Heart left ventricle (tissue), 16 donors: ENCODE results near the gene GTPBP8. TPM values are rescaled to one million over a fixed set of nuclear protein-coding genes. Genes with fewer than 3 reads are reported as not detected.

ENCODE experiments used
- ATAC-seq, 4 donors: fragments of 200-7000 bp; cut with Tn5 transposase; one replicate each; pipeline ENCODE4 v1.9.1; 2020 to 2022; ENCODE audit warnings: moderate library complexity in 4 of 4, mild to moderate bottlenecking in 3 of 4, moderate number of reproducible peaks in 1 of 4
- DNase-seq, 5 donors: peaks; one replicate each; pipeline ENCODE4 v3.0.0-alpha.2; 2020
- H3K27ac ChIP-seq, 12 donors: fragments of 200-600 bp; sonication (generic) in 4 of 12; one replicate each; pipeline versions ENCODE4 v1.5.0 to v1.8.0; 2016 to 2022; ENCODE audit warnings: mild to moderate bottlenecking in 2 of 12
- H3K27me3 ChIP-seq, 9 donors: fragments of 200-600 bp; sonication (generic) in 2 of 9; one replicate each; pipeline versions ENCODE4 v1.5.1 to v1.8.0; 2016 to 2022; ENCODE audit warnings: mild to moderate bottlenecking in 3 of 9
- H3K36me3 ChIP-seq, 9 donors: fragments of 200-600 bp; sonication (generic) in 2 of 9; one replicate each; pipeline versions ENCODE4 v1.5.0 to v1.8.0; 2018 to 2022; ENCODE audit warnings: mild to moderate bottlenecking in 2 of 9
- H3K4me1 ChIP-seq, 12 donors: fragments of 200-600 bp; sonication (generic) in 4 of 12; one replicate each; pipeline versions ENCODE4 v1.5.0 to v1.8.0; 2016 to 2022; ENCODE audit warnings: mild to moderate bottlenecking in 3 of 12
- H3K4me3 ChIP-seq, 12 donors: fragments of 200-600 bp; sonication (generic) in 4 of 12; one replicate each; pipeline versions ENCODE4 v1.5.0 to v1.8.0; 2017 to 2022; ENCODE audit warnings: mild to moderate bottlenecking in 9 of 12, moderate library complexity in 4 of 12
- H3K9me3 ChIP-seq, 12 donors: fragments of 200-600 bp; sonication (generic) in 4 of 12; one replicate each; pipeline versions ENCODE4 v1.5.0 to v1.8.0; 2016 to 2022; ENCODE audit warnings: mild to moderate bottlenecking in 1 of 12
- POLR2A ChIP-seq, 2 donors: fragments of 450-650 bp; IDR thresholded peaks; one replicate each; pipeline ENCODE4 v1.6.1; 2017; ENCODE audit warnings: antibody characterized with exemption in 2 of 2, mild to moderate bottlenecking in 2 of 2, moderate library complexity in 2 of 2
- WGBS, 4 donors: extraction: QIAGEN DNeasy Blood & Tissue Kit in 2 of 4; methylation state at CpG; one replicate each; pipeline versions ENCODE4 v1.1.5 to v1.1.7; 2013 to 2018; 5-methylcytosine and 5-hydroxymethylcytosine counted together
- intact Hi-C, 10 donors: fragments of 100-400 bp; cut with DNase I; formaldehyde crosslinking; loops; one replicate each; pipeline versions ENCODE4 v1.11.1 to v1.14.2; 2022
- polyA plus RNA-seq, 2 donors: library from polyadenylated mRNA; stranded (reverse); fragments of 200-250 nt; gene quantifications; one replicate each; pipeline ENCODE4 v1.2.3, GENCODE V29; 2013
- total RNA-seq, 9 donors: library from RNA; depleted of rRNA in 2 of 9; stranded (reverse); fragments of >200 nt in 2 of 9; fragmentation: NEBNext Ultra II Directional in 3 of 9; extraction: Animal tissue kit (Norgen Biotek cat#: 25700) in 3 of 9; gene quantifications; one replicate each; pipeline versions ENCODE4 v1.1.0 to v1.2.4, GENCODE V29; 2016 to 2023
- TF ChIP-seq, protein P1 (sequence below), 12 donors: fragments of 200-600 bp; sonication (generic) in 4 of 12; IDR thresholded peaks; one replicate each; pipeline versions ENCODE4 v1.5.0 to v1.8.0; 2018 to 2022; ENCODE audit warnings: antibody characterized with exemption in 12 of 12, mild to moderate bottlenecking in 5 of 12
- donor health status: ischemic (EF 13 %, LVEDD 7.1; RV severe dilation, severe dysfunction).
- donor health status: healthy with polysubstance abuse.
- donor health status: DM: no; HTN: yes; CAD: no.
- donor health status: DM: no; HTN: no; CAD: no.
- donor health status: ischemic (EF 25% LVEDD 6.9; RV normal size, moderate dysfunction).
- donor health status: ischemic (EF 25% LVEDD 5.7; RV mildly dilated, moderate dysfunction).
- donor health status: healthy.
- donor health status: DM: yes; HTN: yes; CAD: no.
- donor health status: ischemic (EF 35%, LVEDD 5.7; RV mildly dilated, moderate dysfunction).
- donor health status: nonischemic (EF 11% LVEDD 7.7; RV severe dilation, severe dysfunction).
- donor health status: DM: yes; HTN: yes; CAD: no.
- donor health status: PGD.
- donor health status: ischemic (EF 29% LVEDD 5.4; RV normal size, mild dysfunction).
- donor health status: nonischemic (EF 23%, LVEDD 6.1; RV moderate dilation, normal function).

GTPBP8 gene
- total and polyA plus RNA-seq, 11 donors: 9.8 to 52.2 (median 24.3) TPM

DNA sequence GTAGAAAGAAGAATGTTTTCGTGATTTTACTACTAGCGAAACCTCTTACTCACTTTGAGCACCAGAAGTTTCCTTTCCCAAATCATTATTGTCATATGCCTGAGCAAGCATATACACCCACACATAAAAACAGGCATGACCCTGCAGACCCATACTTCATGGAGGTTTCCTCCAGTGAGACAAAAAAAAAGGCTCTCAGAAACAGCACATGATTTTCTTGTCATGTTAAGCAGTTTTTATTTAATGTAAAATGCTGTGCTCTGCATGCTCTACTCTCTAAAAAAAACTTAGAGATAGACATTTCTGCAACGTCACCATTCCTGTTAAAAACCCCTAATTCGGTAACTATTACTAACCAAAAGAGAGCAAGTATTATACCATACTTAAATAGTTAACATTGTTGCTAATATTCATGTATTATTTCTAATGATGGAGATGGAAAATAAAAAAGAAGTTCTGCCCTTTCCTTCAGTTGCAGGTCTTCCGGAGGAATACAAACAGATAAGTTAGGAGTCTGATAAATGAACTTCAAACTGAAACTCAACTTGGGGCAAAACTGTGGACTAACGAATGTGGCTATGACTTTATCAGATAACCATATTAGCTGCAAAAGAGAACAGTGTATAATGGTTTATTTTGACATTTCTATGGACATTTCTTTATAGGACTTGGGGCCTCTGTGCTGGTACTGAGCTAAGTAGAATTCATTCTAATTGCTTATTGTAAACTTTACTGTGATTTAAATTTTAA is 31.8 kb upstream of the GTPBP8 start:
- H3K27me3 ChIP-seq: peaks cover 0 to 3% (median 0%) of the 10 kb centered on the region in 9 donors
- WGBS, 4 donors: 46 to 57% (median 50%) methylated on average over 6 of the region's 6 CpGs
- H3K36me3 ChIP-seq: no peaks in the 10 kb centered on the region
- peak overlapping the region in 1 of 12 donors; percentile 43 for H3K27ac ChIP-seq
- peaks cover 0 to 20% (median 0%) of the 10 kb centered on the region in 12 donors for H3K4me1 ChIP-seq
- DNase-seq (no peak), ATAC-seq (no peak)
- H3K9me3 ChIP-seq: peaks cover 0 to 24% (median 2%) of the 10 kb centered on the region in 12 donors
- peak overlapping the region in 1 of 12 donors; percentile 21 for H3K4me3 ChIP-seq
- TF ChIP-seq POLR2A (IDR thresholded peaks at IDR 0.05): no peak
- TF ChIP-seq, protein P1, sequence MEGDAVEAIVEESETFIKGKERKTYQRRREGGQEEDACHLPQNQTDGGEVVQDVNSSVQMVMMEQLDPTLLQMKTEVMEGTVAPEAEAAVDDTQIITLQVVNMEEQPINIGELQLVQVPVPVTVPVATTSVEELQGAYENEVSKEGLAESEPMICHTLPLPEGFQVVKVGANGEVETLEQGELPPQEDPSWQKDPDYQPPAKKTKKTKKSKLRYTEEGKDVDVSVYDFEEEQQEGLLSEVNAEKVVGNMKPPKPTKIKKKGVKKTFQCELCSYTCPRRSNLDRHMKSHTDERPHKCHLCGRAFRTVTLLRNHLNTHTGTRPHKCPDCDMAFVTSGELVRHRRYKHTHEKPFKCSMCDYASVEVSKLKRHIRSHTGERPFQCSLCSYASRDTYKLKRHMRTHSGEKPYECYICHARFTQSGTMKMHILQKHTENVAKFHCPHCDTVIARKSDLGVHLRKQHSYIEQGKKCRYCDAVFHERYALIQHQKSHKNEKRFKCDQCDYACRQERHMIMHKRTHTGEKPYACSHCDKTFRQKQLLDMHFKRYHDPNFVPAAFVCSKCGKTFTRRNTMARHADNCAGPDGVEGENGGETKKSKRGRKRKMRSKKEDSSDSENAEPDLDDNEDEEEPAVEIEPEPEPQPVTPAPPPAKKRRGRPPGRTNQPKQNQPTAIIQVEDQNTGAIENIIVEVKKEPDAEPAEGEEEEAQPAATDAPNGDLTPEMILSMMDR (IDR thresholded peaks at IDR 0.05): no peak
- intact Hi-C loops: no loop called here

DNA sequence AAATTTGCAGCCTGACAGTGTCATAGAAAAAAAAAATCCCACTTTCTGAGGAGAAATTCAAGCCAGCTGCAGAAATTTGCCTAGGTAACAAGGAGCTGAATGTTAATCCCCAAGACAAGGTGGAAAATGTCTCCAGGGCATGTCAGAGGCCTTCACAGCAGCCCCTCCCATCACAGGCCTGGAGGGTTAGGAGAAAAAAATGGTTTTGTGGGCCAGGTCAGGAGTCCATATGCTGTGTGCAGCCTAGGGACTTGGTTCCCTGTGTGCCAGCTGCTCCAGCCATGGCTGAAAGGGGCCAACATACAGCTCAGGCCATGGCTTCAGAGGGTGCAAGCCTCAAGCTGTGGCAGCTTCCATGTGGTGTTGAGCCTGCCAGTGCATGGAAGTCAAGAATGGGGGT is 27.1 kb upstream of the GTPBP8 start:
- ATAC-seq (no peak), DNase-seq (no peak)
- Histone ChIP-seq H3K9me3 (peaks cover 0 to 12% (median 0%) of the 10 kb centered on the region in 12 donors), H3K36me3 (no peaks in the 10 kb centered on the region), H3K27me3 (peaks cover 0 to 16% (median 0%) of the 10 kb centered on the region in 9 donors), H3K27ac (no peak overlapping the region), H3K4me3 (no peak overlapping the region), H3K4me1 (peaks cover 0 to 51% (median 0%) of the 10 kb centered on the region in 12 donors)
- intact Hi-C loops: no loop called here
- no peak for TF ChIP-seq POLR2A (IDR thresholded peaks at IDR 0.05)
- TF ChIP-seq, protein P1 (IDR thresholded peaks at IDR 0.05): no peak

DNA sequence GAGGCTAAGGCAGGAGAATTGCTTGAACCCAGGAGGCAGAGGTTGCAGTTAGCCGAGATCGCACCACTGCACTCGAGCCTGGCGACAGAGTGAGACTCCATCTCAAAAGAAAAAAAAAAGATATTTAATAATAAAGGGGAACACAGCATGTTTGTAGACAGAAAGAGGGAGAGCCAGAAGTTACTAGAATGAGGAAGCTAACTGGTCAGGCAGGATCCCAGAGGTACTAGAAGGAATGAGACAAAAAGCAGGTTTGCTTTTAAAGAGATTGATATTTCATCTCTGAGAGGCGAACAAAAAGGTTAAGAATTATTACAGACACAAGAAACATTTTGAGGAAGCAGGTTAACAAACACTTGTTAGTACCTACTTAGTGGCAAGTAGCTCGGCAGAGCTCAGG is 25.1 kb upstream of the GTPBP8 start:
- Histone ChIP-seq H3K27me3 (peaks cover 0 to 19% (median 0%) of the 10 kb centered on the region in 9 donors), H3K9me3 (peaks cover 0 to 12% (median 0%) of the 10 kb centered on the region in 12 donors), H3K4me1 (peaks cover 0 to 43% (median 0%) of the 10 kb centered on the region in 12 donors), H3K27ac (no peak overlapping the region), H3K36me3 (no peaks in the 10 kb centered on the region), H3K4me3 (no peak overlapping the region)
- DNase-seq (no peak), ATAC-seq (no peak)
- 85 to 91% (median 90%) methylated on average over 6 of the region's 6 CpGs for WGBS, 4 donors
- TF ChIP-seq POLR2A (IDR thresholded peaks at IDR 0.05): no peak
- TF ChIP-seq, protein P1 (IDR thresholded peaks at IDR 0.05): no peak
- intact Hi-C loops: no loop called here

DNA sequence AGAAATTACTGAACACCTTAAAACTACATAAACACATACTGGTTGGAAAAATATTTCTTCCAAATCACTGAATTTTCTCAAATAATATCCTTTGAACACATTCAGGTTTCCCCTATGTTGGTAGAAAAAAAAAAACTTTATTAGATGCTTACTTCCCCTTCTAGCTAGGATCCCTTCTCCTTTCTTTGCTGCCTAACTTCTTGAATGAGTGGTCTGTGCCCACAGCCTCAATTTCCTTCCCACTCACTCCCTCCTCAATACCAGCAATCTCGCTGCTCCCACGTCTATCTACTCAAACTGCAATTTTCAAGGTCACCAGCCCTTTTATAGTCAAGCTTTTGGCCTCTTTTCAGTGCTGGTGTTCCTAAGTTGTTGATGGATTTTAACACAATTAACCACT is 24.2 kb upstream of the GTPBP8 start:
- Histone ChIP-seq H3K27me3 (peaks cover 0 to 19% (median 0%) of the 10 kb centered on the region in 9 donors), H3K4me1 (peaks cover 0 to 43% (median 0%) of the 10 kb centered on the region in 12 donors), H3K4me3 (no peak overlapping the region), H3K27ac (no peak overlapping the region), H3K9me3 (peaks cover 0 to 12% (median 0%) of the 10 kb centered on the region in 12 donors), H3K36me3 (no peaks in the 10 kb centered on the region)
- WGBS, 4 donors: 43 to 54% (median 46%) methylated on average over 2 of the region's 2 CpGs
- DNase-seq (no peak), ATAC-seq (no peak)
- intact Hi-C loops: no loop called here
- TF ChIP-seq, protein P1 (IDR thresholded peaks at IDR 0.05): no peak
- TF ChIP-seq POLR2A (IDR thresholded peaks at IDR 0.05): no peak
